Spleen (tissue), 7 donors: ENCODE measurements around the gene FSIP1.

ENCODE experiments used
- POLR2A ChIP-seq, 3 donors: fragments of 450-650 bp; IDR thresholded peaks; one replicate each; pipeline ENCODE4 v1.5.1; 2017; ENCODE audit warnings: antibody characterized with exemption in 3 of 3, mild to moderate bottlenecking in 1 of 3
- POLR2AphosphoS5 ChIP-seq, 3 donors: sonication (generic); formaldehyde crosslinking; IDR thresholded peaks; one replicate each; pipeline ENCODE4 v1.5.1; 2017; ENCODE audit warnings: antibody characterized with exemption in 3 of 3
- TF ChIP-seq, protein P1 (sequence below), 11 experiments: fragments of 200-600 bp in 7 of 11; fragments of 450-650 bp in 4 of 11; sonication (generic) in 4 of 11; IDR thresholded peaks in 8 of 11; conservative IDR thresholded peaks in 3 of 11; 1 replicate in 7 of 11; 2 replicates in 4 of 11; pipeline versions ENCODE4 v1.4.0 to v1.8.0; 2016 to 2021; ENCODE audit warnings: antibody characterized with exemption in 11 of 11, inconsistent platforms in 4 of 11, mild to moderate bottlenecking in 1 of 11
- donor health status: DM: no; HTN: no; CAD: no; lungs with moderate emphysema.
- donor health status: DM: no; HTN: no; CAD: no.
- donor health status: DM: no; HTN: no; CAD: no.

DNA sequence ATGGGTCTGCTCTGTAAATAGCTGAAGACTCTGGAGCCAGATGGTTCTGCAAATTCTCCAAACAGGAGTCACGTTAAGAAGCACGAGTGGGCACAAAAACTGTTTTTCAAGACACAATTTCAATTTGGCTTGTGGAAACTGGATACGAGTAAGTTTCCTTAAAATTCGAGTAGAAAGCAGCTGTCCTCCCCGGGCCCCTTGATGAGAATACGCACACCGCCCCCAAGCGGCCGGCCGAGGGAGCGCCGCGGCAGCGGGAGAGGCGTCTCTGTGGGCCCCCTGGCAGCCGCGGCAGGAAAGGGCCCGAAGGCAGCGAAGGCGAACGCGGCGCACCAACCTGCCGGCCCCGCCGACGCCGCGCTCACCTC, 202.5 kb downstream of the FSIP1 start:
- TF ChIP-seq, protein P1, sequence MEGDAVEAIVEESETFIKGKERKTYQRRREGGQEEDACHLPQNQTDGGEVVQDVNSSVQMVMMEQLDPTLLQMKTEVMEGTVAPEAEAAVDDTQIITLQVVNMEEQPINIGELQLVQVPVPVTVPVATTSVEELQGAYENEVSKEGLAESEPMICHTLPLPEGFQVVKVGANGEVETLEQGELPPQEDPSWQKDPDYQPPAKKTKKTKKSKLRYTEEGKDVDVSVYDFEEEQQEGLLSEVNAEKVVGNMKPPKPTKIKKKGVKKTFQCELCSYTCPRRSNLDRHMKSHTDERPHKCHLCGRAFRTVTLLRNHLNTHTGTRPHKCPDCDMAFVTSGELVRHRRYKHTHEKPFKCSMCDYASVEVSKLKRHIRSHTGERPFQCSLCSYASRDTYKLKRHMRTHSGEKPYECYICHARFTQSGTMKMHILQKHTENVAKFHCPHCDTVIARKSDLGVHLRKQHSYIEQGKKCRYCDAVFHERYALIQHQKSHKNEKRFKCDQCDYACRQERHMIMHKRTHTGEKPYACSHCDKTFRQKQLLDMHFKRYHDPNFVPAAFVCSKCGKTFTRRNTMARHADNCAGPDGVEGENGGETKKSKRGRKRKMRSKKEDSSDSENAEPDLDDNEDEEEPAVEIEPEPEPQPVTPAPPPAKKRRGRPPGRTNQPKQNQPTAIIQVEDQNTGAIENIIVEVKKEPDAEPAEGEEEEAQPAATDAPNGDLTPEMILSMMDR (IDR thresholded peaks at IDR 0.05 in 8 of 11, conservative IDR thresholded peaks at IDR 0.05 in 3 of 11) = peak; percentile 47 to 99 (median 96)
- TF ChIP-seq POLR2A (IDR thresholded peaks at IDR 0.05) = no peak
- TF ChIP-seq POLR2AphosphoS5 (IDR thresholded peaks at IDR 0.05) = no peak
